Astrocyte (in vitro differentiated cells and primary cell): ENCODE measurements around the gene RIMS4. TPM values are rescaled to one million over a fixed set of nuclear protein-coding genes. Genes with fewer than 3 reads are reported as not detected.
A peak's percentile ranks its signal among the peaks of the same experiment; 100 is the strongest.

ENCODE experiments used
- DNase-seq: peaks from one replicate; pipeline ENCODE4 v3.0.0-alpha.2; 2010; ENCODE audit warnings: low read depth
- FAIRE-seq: peaks from 2 replicates; lab custom pipeline; 2011; peaks lifted over from hg19 to GRCh38; lab: Jason Lieb, UNC
- H2AFZ ChIP-seq: 2 replicates; pipeline ENCODE4 v1.6.0; 2012; ENCODE audit warnings: low read depth, low read length, inconsistent platforms
- H3K27ac ChIP-seq: 2 replicates; pipeline ENCODE4 v1.5.1; 2011; ENCODE audit warnings: low read depth, low read length, inconsistent platforms
- H3K27me3 ChIP-seq: 2 replicates; pipeline ENCODE4 v1.6.0; 2011; ENCODE audit warnings: low read length, inconsistent platforms; ENCODE audit not compliant: insufficient read depth
- H3K36me3 ChIP-seq: 2 replicates; pipeline ENCODE4 v1.5.1; 2011; ENCODE audit warnings: low read length, inconsistent platforms; ENCODE audit not compliant: insufficient read depth
- H3K4me1 ChIP-seq: 2 replicates; pipeline ENCODE4 v1.5.1; 2011; ENCODE audit warnings: low read length, inconsistent platforms; ENCODE audit not compliant: insufficient read depth
- H3K4me2 ChIP-seq: 2 replicates; pipeline ENCODE4 v1.6.0; 2012; ENCODE audit warnings: low read length, inconsistent platforms
- H3K4me3 ChIP-seq: 2 replicates; pipeline ENCODE4 v1.5.1; 2011; ENCODE audit warnings: low read depth, mild to moderate bottlenecking, low read length, inconsistent platforms; ENCODE audit not compliant: insufficient read depth
- H3K79me2 ChIP-seq: 2 replicates; pipeline ENCODE4 v1.6.0; 2012; ENCODE audit warnings: mild to moderate bottlenecking, low read length, inconsistent platforms; ENCODE audit not compliant: insufficient read depth
- H3K9ac ChIP-seq: 2 replicates; pipeline ENCODE4 v1.6.0; 2012; ENCODE audit warnings: mild to moderate bottlenecking, low read length, inconsistent platforms
- H3K9me3 ChIP-seq: 2 replicates; pipeline ENCODE4 v1.5.1; 2012; ENCODE audit warnings: low read depth, mild to moderate bottlenecking, low read length, inconsistent platforms; ENCODE audit not compliant: insufficient read depth
- H4K20me1 ChIP-seq: 2 replicates; pipeline ENCODE4 v1.6.0; 2012; ENCODE audit warnings: low read length, inconsistent platforms; ENCODE audit not compliant: insufficient read depth
- H3K27ac Mint-ChIP-seq: one replicate; pipeline ENCODE4 v1.8.0; 2021; ENCODE audit warnings: mild to moderate bottlenecking, mixed read lengths; ENCODE audit not compliant: unreplicated experiment
- H3K27me3 Mint-ChIP-seq: one replicate; pipeline ENCODE4 v1.8.0; 2021; ENCODE audit warnings: low read depth, mixed read lengths; ENCODE audit not compliant: unreplicated experiment
- H3K36me3 Mint-ChIP-seq: one replicate; pipeline ENCODE4 v1.8.0; 2021; ENCODE audit warnings: low read depth, mixed read lengths; ENCODE audit not compliant: unreplicated experiment
- H3K4me1 Mint-ChIP-seq: one replicate; pipeline ENCODE4 v1.8.0; 2021; ENCODE audit warnings: low read depth, mixed read lengths; ENCODE audit not compliant: unreplicated experiment
- H3K4me3 Mint-ChIP-seq: one replicate; pipeline ENCODE4 v1.8.0; 2021; ENCODE audit warnings: mild to moderate bottlenecking, moderate library complexity, mixed read lengths; ENCODE audit not compliant: unreplicated experiment
- H3K9me3 Mint-ChIP-seq: one replicate; pipeline ENCODE4 v1.8.0; 2021; ENCODE audit warnings: mild to moderate bottlenecking, mixed read lengths; ENCODE audit not compliant: unreplicated experiment
- EZH2 ChIP-seq: IDR thresholded peaks from 2 replicates; pipeline ENCODE4 v1.6.1; 2012; ENCODE audit warnings: mild to moderate bottlenecking, low read length, inconsistent platforms; ENCODE audit not compliant: insufficient read depth
- total RNA-seq: library from RNA; stranded (reverse); gene quantifications from 2 replicates; pipeline ENCODE4 v1.2.1, GENCODE V29; 2021
- TF ChIP-seq, protein P1 (sequence below): IDR thresholded peaks from 2 replicates; pipeline ENCODE4 v1.5.1; 2011; ENCODE audit warnings: low read depth, mild to moderate bottlenecking, inconsistent platforms, low read length, moderate library complexity; ENCODE audit not compliant: insufficient read depth

RIMS4 gene
- total RNA-seq, 1 donor from 2014 or later, result 0.48 TPM

- Mint-ChIP-seq H3K27me3 (peaks cover 43% of the 10 kb centered on the region), H3K36me3 (peaks cover 2% of the 10 kb centered on the region), H3K27ac (no peak overlapping the region), H3K9me3 (peaks cover 2% of the 10 kb centered on the region), H3K4me1 (no peaks in the 10 kb centered on the region), H3K4me3 (no peak overlapping the region)
- no peak overlapping the region for H3K4me3 ChIP-seq
- H3K9me3 ChIP-seq, result peaks cover 2% of the 10 kb centered on the region
- no peaks in the 10 kb centered on the region for H4K20me1 ChIP-seq
- TF ChIP-seq EZH2, result no peak
- TF ChIP-seq, protein P1, sequence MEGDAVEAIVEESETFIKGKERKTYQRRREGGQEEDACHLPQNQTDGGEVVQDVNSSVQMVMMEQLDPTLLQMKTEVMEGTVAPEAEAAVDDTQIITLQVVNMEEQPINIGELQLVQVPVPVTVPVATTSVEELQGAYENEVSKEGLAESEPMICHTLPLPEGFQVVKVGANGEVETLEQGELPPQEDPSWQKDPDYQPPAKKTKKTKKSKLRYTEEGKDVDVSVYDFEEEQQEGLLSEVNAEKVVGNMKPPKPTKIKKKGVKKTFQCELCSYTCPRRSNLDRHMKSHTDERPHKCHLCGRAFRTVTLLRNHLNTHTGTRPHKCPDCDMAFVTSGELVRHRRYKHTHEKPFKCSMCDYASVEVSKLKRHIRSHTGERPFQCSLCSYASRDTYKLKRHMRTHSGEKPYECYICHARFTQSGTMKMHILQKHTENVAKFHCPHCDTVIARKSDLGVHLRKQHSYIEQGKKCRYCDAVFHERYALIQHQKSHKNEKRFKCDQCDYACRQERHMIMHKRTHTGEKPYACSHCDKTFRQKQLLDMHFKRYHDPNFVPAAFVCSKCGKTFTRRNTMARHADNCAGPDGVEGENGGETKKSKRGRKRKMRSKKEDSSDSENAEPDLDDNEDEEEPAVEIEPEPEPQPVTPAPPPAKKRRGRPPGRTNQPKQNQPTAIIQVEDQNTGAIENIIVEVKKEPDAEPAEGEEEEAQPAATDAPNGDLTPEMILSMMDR, result no peak
- no peak overlapping the region for H3K27ac ChIP-seq
- H3K4me1 ChIP-seq, result no peaks in the 10 kb centered on the region
- H3K9ac ChIP-seq, result no peak overlapping the region
- H2AFZ ChIP-seq, result no peak overlapping the region
- H3K27me3 ChIP-seq, result peaks cover 15% of the 10 kb centered on the region
- no peaks in the 10 kb centered on the region for H3K36me3 ChIP-seq
- H3K4me2 ChIP-seq, result no peak overlapping the region
- no peaks in the 10 kb centered on the region for H3K79me2 ChIP-seq
- no peak for DNase-seq
- no peak for FAIRE-seq
Measured at GRCh38 chr20:44817143-44817910, 7.0 kb upstream of the RIMS4 start.

DNA sequence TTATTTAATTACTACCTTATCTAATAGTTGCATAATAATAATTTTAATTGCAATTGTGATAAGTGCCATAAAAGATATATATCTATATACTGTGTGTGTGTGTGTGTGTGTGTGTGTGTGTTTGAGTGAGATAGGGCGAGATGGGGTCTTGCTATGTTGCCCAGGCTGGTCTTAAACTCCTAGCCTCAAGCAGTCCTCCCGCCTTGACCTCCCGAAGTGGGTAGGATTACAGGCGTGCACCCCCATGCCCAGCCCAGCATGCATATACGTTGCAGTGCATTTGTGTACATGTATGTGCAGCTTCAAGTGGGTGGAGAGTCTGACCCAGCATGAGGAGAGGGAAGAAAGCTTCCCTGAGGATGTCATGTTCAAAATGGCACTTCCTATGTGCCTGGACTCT is 4.6 kb upstream of the RIMS4 start:
- H3K27ac Mint-ChIP-seq, result no peak overlapping the region
- TF ChIP-seq, protein P1, result no peak
- no peak for TF ChIP-seq EZH2
- Histone ChIP-seq H2AFZ (no peak overlapping the region), H3K9me3 (peaks cover 8% of the 10 kb centered on the region), H3K4me2 (no peak overlapping the region), H3K27me3 (peaks cover 33% of the 10 kb centered on the region), H3K4me3 (no peak overlapping the region), H3K79me2 (no peaks in the 10 kb centered on the region), H3K27ac (no peak overlapping the region), H3K36me3 (no peaks in the 10 kb centered on the region), H3K4me1 (no peaks in the 10 kb centered on the region), H3K9ac (no peak overlapping the region), H4K20me1 (peaks cover 3% of the 10 kb centered on the region)
- peaks cover 48% of the 10 kb centered on the region for H3K27me3 Mint-ChIP-seq
- no peak overlapping the region for H3K4me3 Mint-ChIP-seq
- FAIRE-seq (no peak), DNase-seq (no peak)
- peaks cover 9% of the 10 kb centered on the region for H3K9me3 Mint-ChIP-seq
- H3K36me3 Mint-ChIP-seq, result peaks cover 6% of the 10 kb centered on the region
- H3K4me1 Mint-ChIP-seq, result no peaks in the 10 kb centered on the region

DNA sequence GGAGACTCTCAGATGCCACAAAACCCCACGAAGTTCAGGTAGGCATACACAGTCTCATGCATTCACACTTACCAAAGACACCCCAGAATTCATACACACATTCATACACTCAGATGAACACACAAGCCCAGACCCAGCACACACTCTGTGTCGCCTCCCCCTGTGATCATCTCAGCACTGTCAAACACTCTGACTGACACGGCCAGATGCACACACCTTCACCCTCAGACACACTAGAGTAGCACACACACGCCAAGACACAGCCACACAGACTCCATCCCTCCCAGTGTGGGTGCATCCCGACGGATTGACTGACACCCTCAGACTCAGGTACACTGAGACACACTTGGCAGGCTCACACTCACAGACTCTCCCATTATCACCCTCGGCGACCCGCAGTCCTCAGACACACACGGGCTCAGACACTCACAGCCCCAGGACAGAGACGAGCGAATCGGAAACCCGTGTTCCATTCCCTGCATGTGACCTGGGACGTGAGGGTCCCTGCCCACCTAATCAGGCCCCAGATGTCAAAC is 872 bp upstream of the RIMS4 start:
- H3K4me1 ChIP-seq, result no peaks in the 10 kb centered on the region
- TF ChIP-seq, protein P1, result no peak
- TF ChIP-seq EZH2, result no peak
- no peak overlapping the region for H3K9ac ChIP-seq
- H3K36me3 ChIP-seq, result no peaks in the 10 kb centered on the region
- peaks cover 54% of the 10 kb centered on the region for H3K27me3 ChIP-seq
- H3K9me3 Mint-ChIP-seq, result peaks cover 11% of the 10 kb centered on the region
- H3K36me3 Mint-ChIP-seq, result peaks cover 6% of the 10 kb centered on the region
- no peaks in the 10 kb centered on the region for H3K4me1 Mint-ChIP-seq
- no peak overlapping the region for H3K4me3 ChIP-seq
- H3K27ac Mint-ChIP-seq, result peak overlapping the region; percentile 35
- no peak overlapping the region for H2AFZ ChIP-seq
- no peaks in the 10 kb centered on the region for H3K79me2 ChIP-seq
- FAIRE-seq (no peak), DNase-seq (no peak)
- peak overlapping the region; percentile 79 for H3K4me3 Mint-ChIP-seq
- peaks cover 8% of the 10 kb centered on the region for H3K9me3 ChIP-seq
- peaks cover 3% of the 10 kb centered on the region for H4K20me1 ChIP-seq
- no peak overlapping the region for H3K27ac ChIP-seq
- peaks cover 67% of the 10 kb centered on the region for H3K27me3 Mint-ChIP-seq
- H3K4me2 ChIP-seq, result no peak overlapping the region
